ENCODE data around the gene TLR4. TPM values are rescaled to one million over a fixed set of nuclear protein-coding genes. Genes with fewer than 3 reads are reported as not detected.

Gene TLR4
- total and polyA plus RNA-seq, 2 donors, result 5.6 to 24.1 TPM

GRCh38 chr9:117720555-117720954, 16.4 kb downstream of the TLR4 start:
- WGBS, result 41% methylated on average over 5 of the region's 5 CpGs
- H3K4me1 ChIP-seq (ENCODE audit: insufficient read depth), result no peaks in the 10 kb centered on the region
- DNase-seq (ENCODE audit: extremely low spot score), result no peak
- H3K4me3 ChIP-seq (ENCODE audit: low read depth, low read length), result no peak overlapping the region
- no peaks in the 10 kb centered on the region for H3K36me3 ChIP-seq (ENCODE audit: insufficient read depth)
- H3K27ac ChIP-seq (ENCODE audit: low read depth), result no peak overlapping the region

GRCh38 chr9:117720987-117721386, 16.8 kb downstream of the TLR4 start:
- Histone ChIP-seq H3K27ac (ENCODE audit: low read depth) (no peak overlapping the region), H3K36me3 (ENCODE audit: insufficient read depth) (no peaks in the 10 kb centered on the region), H3K4me1 (ENCODE audit: insufficient read depth) (no peaks in the 10 kb centered on the region), H3K4me3 (ENCODE audit: low read depth, low read length) (no peak overlapping the region)
- WGBS, result 88% methylated on average over 2 of the region's 2 CpGs
- DNase-seq (ENCODE audit: extremely low spot score), result no peak

GRCh38 chr9:117722108-117722761, 18.0 kb downstream of the TLR4 start:
- H3K4me1 ChIP-seq (ENCODE audit: insufficient read depth), result no peaks in the 10 kb centered on the region
- H3K27ac ChIP-seq (ENCODE audit: low read depth), result no peak overlapping the region
- no peak for DNase-seq (ENCODE audit: extremely low spot score)
- H3K4me3 ChIP-seq (ENCODE audit: low read depth, low read length), result no peak overlapping the region
- no peaks in the 10 kb centered on the region for H3K36me3 ChIP-seq (ENCODE audit: insufficient read depth)
- 53% methylated on average over 6 of the region's 6 CpGs for WGBS

- Histone ChIP-seq H3K27ac (ENCODE audit: low read depth) (no peak overlapping the region), H3K4me3 (ENCODE audit: low read depth, low read length) (no peak overlapping the region), H3K4me1 (ENCODE audit: insufficient read depth) (no peaks in the 10 kb centered on the region), H3K36me3 (ENCODE audit: insufficient read depth) (no peaks in the 10 kb centered on the region)
- 31% methylated on average over 3 of the region's 3 CpGs for WGBS
- DNase-seq (ENCODE audit: extremely low spot score), result no peak
Observed at GRCh38 chr9:117723986-117724625, 19.9 kb downstream of the TLR4 start.

- no peak for DNase-seq (ENCODE audit: extremely low spot score)
- WGBS, result 48% methylated on average over 2 of the region's 2 CpGs
- H3K36me3 ChIP-seq (ENCODE audit: insufficient read depth), result no peaks in the 10 kb centered on the region
- H3K4me1 ChIP-seq (ENCODE audit: insufficient read depth), result no peaks in the 10 kb centered on the region
- no peak overlapping the region for H3K27ac ChIP-seq (ENCODE audit: low read depth)
- H3K4me3 ChIP-seq (ENCODE audit: low read depth, low read length), result no peak overlapping the region
Observed at GRCh38 chr9:117725426-117725887, 21.3 kb downstream of the TLR4 start.

- H3K4me3 ChIP-seq (ENCODE audit: low read depth, low read length), result no peak overlapping the region
- H3K36me3 ChIP-seq (ENCODE audit: insufficient read depth), result no peaks in the 10 kb centered on the region
- no peak overlapping the region for H3K27ac ChIP-seq (ENCODE audit: low read depth)
- DNase-seq (ENCODE audit: extremely low spot score), result no peak
- no peaks in the 10 kb centered on the region for H3K4me1 ChIP-seq (ENCODE audit: insufficient read depth)
- 79% methylated on average over 2 of the region's 2 CpGs for WGBS
Observed at GRCh38 chr9:117729375-117729774, 25.2 kb downstream of the TLR4 start.

GRCh38 chr9:117732494-117732893, 28.3 kb downstream of the TLR4 start:
- Histone ChIP-seq H3K27ac (ENCODE audit: low read depth) (no peak overlapping the region), H3K4me1 (ENCODE audit: insufficient read depth) (no peaks in the 10 kb centered on the region), H3K36me3 (ENCODE audit: insufficient read depth) (no peaks in the 10 kb centered on the region), H3K4me3 (ENCODE audit: low read depth, low read length) (no peak overlapping the region)
- 61% methylated on average over 6 of the region's 6 CpGs for WGBS
- no peak for DNase-seq (ENCODE audit: extremely low spot score)

- H3K36me3 ChIP-seq (ENCODE audit: insufficient read depth), result no peaks in the 10 kb centered on the region
- 90% methylated on average over 1 of the region's 1 CpG for WGBS
- no peak overlapping the region for H3K4me3 ChIP-seq (ENCODE audit: low read depth, low read length)
- DNase-seq (ENCODE audit: extremely low spot score), result no peak
- no peak overlapping the region for H3K27ac ChIP-seq (ENCODE audit: low read depth)
- H3K4me1 ChIP-seq (ENCODE audit: insufficient read depth), result no peaks in the 10 kb centered on the region
Observed at GRCh38 chr9:117733465-117733864, 29.3 kb downstream of the TLR4 start.

- no peak for DNase-seq (ENCODE audit: extremely low spot score)
- H3K36me3 ChIP-seq (ENCODE audit: insufficient read depth), result no peaks in the 10 kb centered on the region
- no peak overlapping the region for H3K4me3 ChIP-seq (ENCODE audit: low read depth, low read length)
- 85% methylated on average over 3 of the region's 3 CpGs for WGBS
- H3K4me1 ChIP-seq (ENCODE audit: insufficient read depth), result no peaks in the 10 kb centered on the region
- no peak overlapping the region for H3K27ac ChIP-seq (ENCODE audit: low read depth)
Observed at GRCh38 chr9:117734082-117734481, 29.9 kb downstream of the TLR4 start.

GRCh38 chr9:117734523-117735314, 30.5 kb downstream of the TLR4 start:
- Histone ChIP-seq H3K36me3 (ENCODE audit: insufficient read depth) (no peaks in the 10 kb centered on the region), H3K4me1 (ENCODE audit: insufficient read depth) (no peaks in the 10 kb centered on the region), H3K4me3 (ENCODE audit: low read depth, low read length) (no peak overlapping the region), H3K27ac (ENCODE audit: low read depth) (no peak overlapping the region)
- DNase-seq (ENCODE audit: extremely low spot score), result no peak
- WGBS, result 55% methylated on average over 2 of the region's 2 CpGs

- Histone ChIP-seq H3K36me3 (ENCODE audit: insufficient read depth) (no peaks in the 10 kb centered on the region), H3K4me1 (ENCODE audit: insufficient read depth) (no peaks in the 10 kb centered on the region), H3K27ac (ENCODE audit: low read depth) (no peak overlapping the region), H3K4me3 (ENCODE audit: low read depth, low read length) (no peak overlapping the region)
- WGBS, result 66% methylated on average over 7 of the region's 7 CpGs
- DNase-seq (ENCODE audit: extremely low spot score), result no peak
Observed at GRCh38 chr9:117737721-117738226, 33.6 kb downstream of the TLR4 start.

- 81% methylated on average over 10 of the region's 10 CpGs for WGBS
- no peaks in the 10 kb centered on the region for H3K4me1 ChIP-seq (ENCODE audit: insufficient read depth)
Observed at GRCh38 chr9:117739206-117739605, 35.0 kb downstream of the TLR4 start.

GRCh38 chr9:117739624-117740347, 35.6 kb downstream of the TLR4 start:
- Histone ChIP-seq H3K4me1 (ENCODE audit: insufficient read depth) (no peaks in the 10 kb centered on the region), H3K27ac (ENCODE audit: low read depth) (no peak overlapping the region), H3K36me3 (ENCODE audit: insufficient read depth) (no peaks in the 10 kb centered on the region), H3K4me3 (ENCODE audit: low read depth, low read length) (no peak overlapping the region)
- WGBS, result 68% methylated on average over 11 of the region's 11 CpGs
- no peak for DNase-seq (ENCODE audit: extremely low spot score)

More at GRCh38 chr9:117739206-117739605, 35.0 kb downstream of the TLR4 start:
- no peak for DNase-seq (ENCODE audit: extremely low spot score)
- no peak overlapping the region for H3K27ac ChIP-seq (ENCODE audit: low read depth)
- H3K36me3 ChIP-seq (ENCODE audit: insufficient read depth), result no peaks in the 10 kb centered on the region
- H3K4me3 ChIP-seq (ENCODE audit: low read depth, low read length), result no peak overlapping the region

Data from urinary bladder (tissue), 4 donors.